Gastroesophageal sphincter (tissue), 4 donors: Measurements from ENCODE around the gene CMYA5. TPM values are rescaled to one million over a fixed set of nuclear protein-coding genes. Genes with fewer than 3 reads are reported as not detected.

Source experiments
- ATAC-seq: fragments of 150-250 bp; one replicate; pipeline ENCODE4 v1.9.1; 2016; ENCODE audit warnings: mild to moderate bottlenecking, moderate library complexity
- H3K27ac ChIP-seq, 4 donors: fragments of 200-600 bp; sonication (generic) in 3 of 4; 1 replicate in 3 of 4; 2 replicates in 1 of 4; pipeline ENCODE4 v1.5.1; 2016 to 2019
- H3K27me3 ChIP-seq: fragments of 200-600 bp; sonication (generic); one replicate; pipeline ENCODE4 v1.5.1; 2019
- H3K36me3 ChIP-seq, 2 donors: fragments of 200-600 bp; sonication (generic); one replicate each; pipeline ENCODE4 v1.5.1; 2019; ENCODE audit warnings: control low read depth in 1 of 2
- H3K4me1 ChIP-seq, 3 donors: fragments of 200-600 bp; sonication (generic); 1 replicate in 2 of 3; 2 replicates in 1 of 3; pipeline ENCODE4 v1.5.1; 2016 to 2019; ENCODE audit warnings: control low read depth in 2 of 3
- H3K4me3 ChIP-seq, 2 donors: fragments of 200-600 bp; sonication (generic); one replicate each; pipeline ENCODE4 v1.5.1; 2019; ENCODE audit warnings: mild to moderate bottlenecking in 1 of 2, moderate library complexity in 1 of 2
- H3K9me3 ChIP-seq, 3 donors: fragments of 200-600 bp; sonication (generic); one replicate each; pipeline ENCODE4 v1.5.1; 2017 to 2019; ENCODE audit warnings: control low read depth in 2 of 3
- EP300 ChIP-seq: sonication (generic); formaldehyde crosslinking; IDR thresholded peaks from one replicate; pipeline ENCODE4 v1.6.1; 2017; ENCODE audit warnings: antibody characterized with exemption, mild to moderate bottlenecking
- POLR2A ChIP-seq, 2 donors: fragments of 450-650 bp; IDR thresholded peaks; one replicate each; pipeline ENCODE4 v1.6.1; 2017; ENCODE audit warnings: antibody characterized with exemption in 2 of 2, mild to moderate bottlenecking in 2 of 2, moderate library complexity in 1 of 2
- POLR2AphosphoS5 ChIP-seq: sonication (generic); formaldehyde crosslinking; IDR thresholded peaks from one replicate; pipeline ENCODE4 v1.6.1; 2017; ENCODE audit warnings: antibody characterized with exemption
- WGBS, 2 donors: methylation state at CpG; one replicate each; pipeline ENCODE4 v1.1.5; 2018; ENCODE audit warnings: low coverage in 1 of 2; 5-methylcytosine and 5-hydroxymethylcytosine counted together
- total RNA-seq, 4 donors: library from RNA; depleted of rRNA; stranded (reverse); fragments of >200 nt; gene quantifications; one replicate each; pipeline ENCODE4 v1.1.0, GENCODE V29; 2016
- TF ChIP-seq, protein P1 (sequence below), 4 experiments: fragments of 200-600 bp in 2 of 4; fragments of 450-650 bp in 2 of 4; sonication (generic) in 1 of 4; IDR thresholded peaks; one replicate each; pipeline ENCODE4 v1.5.1; 2017 to 2019; ENCODE audit warnings: antibody characterized with exemption in 4 of 4, mild to moderate bottlenecking in 2 of 4, moderate library complexity in 2 of 4

CMYA5 gene
- total RNA-seq, 4 donors from 2014 or later = 3.2 to 11.3 (median 7.9) TPM

DNA sequence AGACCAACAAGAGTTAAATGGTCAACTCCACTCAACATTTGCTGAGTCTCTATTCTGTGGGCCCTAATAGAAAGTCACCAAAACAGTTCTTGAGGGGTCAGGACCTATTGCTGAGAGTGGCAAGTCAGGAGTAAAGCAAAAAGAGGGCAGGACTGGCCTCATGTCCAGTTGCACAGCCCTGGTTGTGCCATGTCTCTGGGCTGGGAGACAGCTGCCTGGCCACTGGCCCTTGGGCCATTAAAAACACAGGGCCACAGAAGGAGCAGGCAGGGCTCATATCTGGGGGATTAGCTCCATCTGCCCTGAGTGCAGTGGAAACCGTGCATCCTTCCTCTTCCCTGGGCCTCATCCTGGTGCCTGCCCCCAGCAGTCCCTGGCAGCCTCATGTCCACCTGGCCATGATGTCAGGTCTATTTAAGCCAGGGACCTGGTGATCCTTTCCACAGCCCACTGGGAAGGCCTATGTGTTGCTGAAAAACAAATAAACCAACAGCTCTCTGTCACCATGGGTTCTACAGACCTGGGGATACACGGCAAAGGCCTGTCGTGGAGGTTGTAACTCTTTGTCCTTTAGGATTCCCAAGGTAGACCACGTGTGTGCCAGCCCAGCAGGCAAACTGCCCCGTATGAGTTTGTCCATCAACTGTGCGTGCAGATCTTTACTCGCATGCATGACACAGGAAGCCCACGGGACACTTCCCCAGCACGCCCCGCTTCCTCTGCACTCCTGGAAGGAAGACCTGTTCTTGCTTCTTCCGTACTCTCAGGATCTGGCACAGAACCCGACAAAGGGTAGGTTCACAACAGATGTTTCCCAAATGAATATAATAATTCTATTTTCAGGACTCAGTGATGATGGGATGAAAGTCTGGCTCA, 152.6 kb downstream of the CMYA5 start:
- H3K27me3 ChIP-seq = no peaks in the 10 kb centered on the region
- H3K4me1 ChIP-seq = peaks cover 0 to 12% (median 8%) of the 10 kb centered on the region in 3 donors
- no peak for TF ChIP-seq POLR2A (IDR thresholded peaks at IDR 0.05)
- TF ChIP-seq, protein P1, sequence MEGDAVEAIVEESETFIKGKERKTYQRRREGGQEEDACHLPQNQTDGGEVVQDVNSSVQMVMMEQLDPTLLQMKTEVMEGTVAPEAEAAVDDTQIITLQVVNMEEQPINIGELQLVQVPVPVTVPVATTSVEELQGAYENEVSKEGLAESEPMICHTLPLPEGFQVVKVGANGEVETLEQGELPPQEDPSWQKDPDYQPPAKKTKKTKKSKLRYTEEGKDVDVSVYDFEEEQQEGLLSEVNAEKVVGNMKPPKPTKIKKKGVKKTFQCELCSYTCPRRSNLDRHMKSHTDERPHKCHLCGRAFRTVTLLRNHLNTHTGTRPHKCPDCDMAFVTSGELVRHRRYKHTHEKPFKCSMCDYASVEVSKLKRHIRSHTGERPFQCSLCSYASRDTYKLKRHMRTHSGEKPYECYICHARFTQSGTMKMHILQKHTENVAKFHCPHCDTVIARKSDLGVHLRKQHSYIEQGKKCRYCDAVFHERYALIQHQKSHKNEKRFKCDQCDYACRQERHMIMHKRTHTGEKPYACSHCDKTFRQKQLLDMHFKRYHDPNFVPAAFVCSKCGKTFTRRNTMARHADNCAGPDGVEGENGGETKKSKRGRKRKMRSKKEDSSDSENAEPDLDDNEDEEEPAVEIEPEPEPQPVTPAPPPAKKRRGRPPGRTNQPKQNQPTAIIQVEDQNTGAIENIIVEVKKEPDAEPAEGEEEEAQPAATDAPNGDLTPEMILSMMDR (IDR thresholded peaks at IDR 0.05) = no peak
- no peak for TF ChIP-seq POLR2AphosphoS5
- TF ChIP-seq EP300 = no peak
- no peaks in the 10 kb centered on the region for H3K9me3 ChIP-seq
- WGBS, 2 donors = 85 to 89% methylated on average over 3 of the region's 12 CpGs
- no peak overlapping the region for H3K4me3 ChIP-seq
- no peak for ATAC-seq
- H3K36me3 ChIP-seq = no peaks in the 10 kb centered on the region
- no peak overlapping the region for H3K27ac ChIP-seq

DNA sequence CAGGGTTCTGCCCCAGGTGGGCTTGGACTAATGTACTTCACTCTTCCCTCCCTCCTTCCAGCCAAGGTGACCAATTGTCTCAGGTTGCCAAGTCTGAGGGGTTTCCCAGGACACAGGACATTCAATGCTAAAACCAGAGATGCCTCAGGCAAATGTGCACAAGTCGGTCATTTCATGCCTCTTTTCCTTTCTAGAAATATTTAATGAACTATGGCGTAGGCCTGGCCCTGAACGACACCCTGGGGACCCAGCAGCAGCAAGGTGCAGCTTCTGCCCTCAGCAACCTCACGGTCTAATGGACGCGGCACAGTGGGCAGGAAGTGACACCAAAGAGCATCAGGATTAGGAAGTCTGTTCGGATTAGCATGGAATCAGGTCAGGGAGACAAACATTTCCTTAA, 153.4 kb downstream of the CMYA5 start:
- Histone ChIP-seq H3K9me3 (no peaks in the 10 kb centered on the region), H3K4me1 (peaks cover 0 to 8% (median 5%) of the 10 kb centered on the region in 3 donors), H3K27ac (no peak overlapping the region), H3K36me3 (no peaks in the 10 kb centered on the region), H3K4me3 (no peak overlapping the region), H3K27me3 (no peaks in the 10 kb centered on the region)
- WGBS, 2 donors = 60 to 92% methylated on average over 2 to 4 of the region's 7 CpGs
- TF ChIP-seq, protein P1 (IDR thresholded peaks at IDR 0.05) = no peak
- TF ChIP-seq EP300 (no peak), POLR2A (IDR thresholded peaks at IDR 0.05) (no peak), POLR2AphosphoS5 (no peak)
- ATAC-seq = no peak

DNA sequence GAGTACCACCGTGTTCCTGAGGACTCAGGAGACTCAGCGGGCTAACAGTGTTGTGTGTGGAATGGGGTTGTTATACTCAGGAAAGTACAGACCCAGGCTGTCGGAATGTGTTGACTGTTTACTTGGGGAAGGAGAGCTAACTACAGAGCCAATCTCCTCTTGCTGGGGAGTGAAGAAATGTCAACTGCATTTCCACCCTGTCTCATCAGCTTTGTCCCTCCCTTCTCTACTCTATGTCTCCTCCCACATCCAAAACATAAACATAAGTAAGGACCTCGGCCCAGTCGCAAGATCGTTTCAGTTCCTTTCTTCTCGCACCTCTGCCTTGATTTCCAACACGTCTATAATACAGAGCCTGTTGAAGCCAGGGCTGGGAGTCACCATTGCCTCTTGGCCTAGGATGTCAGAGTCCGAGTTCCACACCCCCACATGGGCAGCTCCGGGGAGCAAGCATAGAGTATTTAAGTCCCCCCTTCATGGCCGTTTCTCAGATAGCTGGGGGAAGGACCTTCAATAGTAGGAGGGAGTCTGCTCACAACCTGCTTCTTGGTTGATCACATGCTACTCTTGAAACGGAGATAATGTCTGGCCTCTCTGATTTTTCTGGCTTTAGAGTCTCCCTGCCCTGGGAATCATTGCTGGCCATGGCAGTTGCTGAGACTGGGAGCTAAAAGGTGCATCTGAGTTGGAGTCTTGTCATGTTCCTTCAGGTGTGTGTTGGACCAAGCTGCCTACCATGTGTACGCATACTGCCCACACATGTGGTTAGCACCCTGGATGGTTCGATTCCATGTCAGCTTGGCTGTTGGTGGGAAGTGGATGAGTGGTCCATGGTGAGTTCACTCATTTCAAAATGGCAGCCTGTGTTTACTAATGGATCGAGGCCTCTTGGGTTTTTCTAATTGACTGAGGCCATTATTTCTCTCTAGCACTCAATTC, 154.1 kb downstream of the CMYA5 start:
- Histone ChIP-seq H3K27me3 (no peaks in the 10 kb centered on the region), H3K9me3 (no peaks in the 10 kb centered on the region), H3K36me3 (no peaks in the 10 kb centered on the region), H3K4me3 (no peak overlapping the region), H3K27ac (no peak overlapping the region), H3K4me1 (peaks cover 0 to under 1% (median 0%) of the 10 kb centered on the region in 3 donors)
- 85 to 90% methylated on average over 10 to 13 of the region's 15 CpGs for WGBS, 2 donors
- ATAC-seq = no peak
- TF ChIP-seq EP300 = no peak
- TF ChIP-seq, protein P1 (IDR thresholded peaks at IDR 0.05) = no peak
- TF ChIP-seq POLR2AphosphoS5 = no peak
- no peak for TF ChIP-seq POLR2A (IDR thresholded peaks at IDR 0.05)

DNA sequence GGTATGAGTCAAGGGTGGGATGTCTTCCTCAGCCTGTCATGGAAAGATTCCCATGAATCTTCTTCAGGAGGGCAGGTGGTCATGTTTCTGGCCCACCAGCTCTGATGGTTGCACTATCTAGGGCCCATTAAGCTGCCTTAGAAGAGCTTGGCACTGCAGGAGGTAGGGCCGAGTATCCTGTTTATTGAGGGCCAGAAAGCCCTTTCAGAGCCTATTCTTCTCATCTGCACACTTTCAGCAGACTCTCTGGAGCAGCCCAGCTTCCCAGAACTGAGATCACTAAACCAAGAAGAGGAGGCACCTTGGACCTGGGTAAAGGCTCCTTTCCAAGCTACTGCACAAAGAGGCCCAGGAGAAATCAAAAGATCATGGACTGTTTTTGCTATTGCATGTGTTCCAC, 154.9 kb downstream of the CMYA5 start:
- Histone ChIP-seq H3K36me3 (no peaks in the 10 kb centered on the region), H3K4me3 (no peak overlapping the region), H3K9me3 (no peaks in the 10 kb centered on the region), H3K27ac (no peak overlapping the region), H3K27me3 (no peaks in the 10 kb centered on the region), H3K4me1 (peaks cover 0 to 1% (median 0%) of the 10 kb centered on the region in 3 donors)
- WGBS, 2 donors = no CpG with 5 or more reads among the region's 1 CpG
- TF ChIP-seq POLR2AphosphoS5 (no peak), EP300 (no peak), POLR2A (IDR thresholded peaks at IDR 0.05) (no peak)
- TF ChIP-seq, protein P1 (IDR thresholded peaks at IDR 0.05) = no peak
- ATAC-seq = no peak
